Globus pallidus (tissue), 1 donor: Measurements from ENCODE around the gene FYB1.

ENCODE experiments used
- DNase-seq: peaks from one replicate; pipeline ENCODE4 v3.0.0-alpha.2; 2015; ENCODE audit warnings: low spot score

FYB1 gene

GRCh38 chr5:39121315-39121714 lies 98.0 kb downstream of the FYB1 start:
- no peak for DNase-seq

GRCh38 chr5:39120052-39120420 lies 99.3 kb downstream of the FYB1 start:
- no peak for DNase-seq

- no peak for DNase-seq
These were observed 99.8 kb downstream of the FYB1 start for GRCh38 chr5:39119404-39120051.

GRCh38 chr5:39118638-39119037 lies 100.7 kb downstream of the FYB1 start:
- DNase-seq, result no peak

GRCh38 chr5:39117401-39117800 lies 102.0 kb downstream of the FYB1 start:
- DNase-seq, result no peak

GRCh38 chr5:39116344-39117170 lies 102.8 kb downstream of the FYB1 start:
- no peak for DNase-seq

- DNase-seq, result peak; percentile 38
These were observed 103.6 kb downstream of the FYB1 start for GRCh38 chr5:39115644-39116343.

GRCh38 chr5:39114155-39114554 lies 105.2 kb downstream of the FYB1 start:
- DNase-seq, result no peak

GRCh38 chr5:39113354-39113953 lies 105.9 kb downstream of the FYB1 start:
- DNase-seq, result no peak

- DNase-seq, result peak; percentile 85
These were observed 109.8 kb downstream of the FYB1 start for GRCh38 chr5:39109606-39110005.

- peak; percentile 66 for DNase-seq
These were observed 110.4 kb downstream of the FYB1 start for GRCh38 chr5:39108987-39109386.

- DNase-seq, result no peak
These were observed 112.0 kb downstream of the FYB1 start for GRCh38 chr5:39107350-39107749.

- no peak for DNase-seq
These were observed 113.0 kb downstream of the FYB1 start for GRCh38 chr5:39106322-39106721.

GRCh38 chr5:39104221-39104620 lies 115.1 kb downstream of the FYB1 start:
- DNase-seq, result no peak

GRCh38 chr5:39102684-39103155 lies 116.6 kb downstream of the FYB1 start:
- no peak for DNase-seq

GRCh38 chr5:39100851-39101396 lies 118.4 kb downstream of the FYB1 start:
- DNase-seq, result no peak

GRCh38 chr5:39100301-39100850 lies 119.0 kb downstream of the FYB1 start:
- no peak for DNase-seq

- no peak for DNase-seq
These were observed 119.5 kb downstream of the FYB1 start for GRCh38 chr5:39099831-39100230.

- DNase-seq, result no peak
These were observed 126.0 kb downstream of the FYB1 start for GRCh38 chr5:39093352-39093751.

- DNase-seq, result no peak
These were observed 126.6 kb downstream of the FYB1 start for GRCh38 chr5:39092581-39093351.
